ENCODE measurements around the gene SNX25.

Gene SNX25

GRCh38 chr4:185269286-185269685, 59.9 kb downstream of the SNX25 start:
- no peak for DNase-seq

GRCh38 chr4:185270037-185270436, 60.6 kb downstream of the SNX25 start:
- no peak for DNase-seq

GRCh38 chr4:185270885-185271284, 61.5 kb downstream of the SNX25 start:
- DNase-seq = no peak

- DNase-seq = no peak
These were observed 62.8 kb downstream of the SNX25 start for GRCh38 chr4:185272245-185272644.

GRCh38 chr4:185275501-185275900, 66.1 kb downstream of the SNX25 start:
- DNase-seq = no peak

GRCh38 chr4:185276036-185276435, 66.6 kb downstream of the SNX25 start:
- DNase-seq = no peak

GRCh38 chr4:185278716-185279115, 69.3 kb downstream of the SNX25 start:
- no peak for DNase-seq

GRCh38 chr4:185280608-185281007, 71.2 kb downstream of the SNX25 start:
- DNase-seq = no peak

- no peak for DNase-seq
These were observed 73.6 kb downstream of the SNX25 start for GRCh38 chr4:185282968-185283367.

- DNase-seq = no peak
These were observed 74.3 kb downstream of the SNX25 start for GRCh38 chr4:185283723-185284122.

GRCh38 chr4:185285632-185286393, 76.4 kb downstream of the SNX25 start:
- DNase-seq = no peak

GRCh38 chr4:185286571-185286970, 77.2 kb downstream of the SNX25 start:
- DNase-seq = no peak

- no peak for DNase-seq
These were observed 77.6 kb downstream of the SNX25 start for GRCh38 chr4:185287031-185287430.

GRCh38 chr4:185290018-185290607, 80.7 kb downstream of the SNX25 start:
- DNase-seq = no peak

- DNase-seq = no peak
These were observed 81.3 kb downstream of the SNX25 start for GRCh38 chr4:185290656-185291055.

- no peak for DNase-seq
These were observed 83.8 kb downstream of the SNX25 start for GRCh38 chr4:185293202-185293601.

- no peak for DNase-seq
These were observed 87.5 kb downstream of the SNX25 start for GRCh38 chr4:185296665-185297460.

GRCh38 chr4:185298728-185299430, 89.5 kb downstream of the SNX25 start:
- no peak for DNase-seq

GRCh38 chr4:185304541-185304940, 95.1 kb downstream of the SNX25 start:
- DNase-seq = no peak

- no peak for DNase-seq
These were observed 95.7 kb downstream of the SNX25 start for GRCh38 chr4:185304944-185305690.

GRCh38 chr4:185305979-185306442, 96.6 kb downstream of the SNX25 start:
- no peak for DNase-seq
